ENCODE data around the gene WASF1.

The WASF1 gene

DNA sequence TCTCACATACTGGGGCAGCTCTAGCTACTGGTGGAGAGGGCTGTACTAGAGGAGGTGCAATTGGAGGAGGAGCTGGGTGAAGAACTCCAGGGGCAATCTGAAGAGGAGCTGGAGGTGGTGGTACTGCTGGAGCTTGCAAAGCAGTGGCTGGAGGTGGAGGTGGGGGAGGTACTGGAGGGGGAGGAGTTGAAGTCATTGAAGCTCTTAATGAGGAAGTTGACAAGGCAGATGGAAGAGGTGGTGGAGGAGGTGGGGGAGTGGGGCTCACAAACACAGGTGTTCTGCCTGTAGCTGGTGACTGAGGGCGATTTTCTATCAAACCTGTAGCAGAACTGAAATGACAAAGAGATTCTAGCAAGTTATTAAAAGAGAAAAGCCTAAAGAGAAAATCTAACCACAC is 77.6 kb downstream of the WASF1 start:
- DNase-seq (ENCODE audit: insufficient read length, low spot score), result peak; percentile 15
- TF ChIP-seq POU2F2 (IDR thresholded peaks at IDR 0.05; ENCODE audit: low read depth, low read length) (no peak), SPI1 (IDR thresholded peaks at IDR 0.05; ENCODE audit: low read depth, low read length) (0 out of 2 replicates have a peak, but pooled peaks have one; percentile 14)
- peak; percentile 74 for FAIRE-seq

- FAIRE-seq (no peak), DNase-seq (ENCODE audit: insufficient read length, low spot score) (no peak)
Measured at GRCh38 chr6:110098511-110099116, 80.9 kb downstream of the WASF1 start.

GRCh38 chr6:110097443-110097842 is 82.0 kb downstream of the WASF1 start:
- FAIRE-seq, result no peak
- no peak for TF ChIP-seq POLR2A (IDR thresholded peaks at IDR 0.05; ENCODE audit: low read depth, low read length)
- no peak for TF ChIP-seq POU2F2 (IDR thresholded peaks at IDR 0.05; ENCODE audit: low read depth, low read length)
- no peak for DNase-seq (ENCODE audit: insufficient read length, low spot score)

More at GRCh38 chr6:110098511-110099116, 80.9 kb downstream of the WASF1 start:
- TF ChIP-seq POLR2AphosphoS5 (IDR thresholded peaks at IDR 0.05; ENCODE audit: low read depth, low read length), result no peak
- no peak for TF ChIP-seq PAX5 (IDR thresholded peaks at IDR 0.05; ENCODE audit: insufficient read depth, low read length, severe bottlenecking)
- no peak for TF ChIP-seq TAF1 (IDR thresholded peaks at IDR 0.05; ENCODE audit: low read depth, low read length)
- no peak for TF ChIP-seq POLR2A (IDR thresholded peaks at IDR 0.05; ENCODE audit: low read depth, low read length)
- no peak for TF ChIP-seq POU2F2 (IDR thresholded peaks at IDR 0.05; ENCODE audit: low read depth, low read length)
- no peak for TF ChIP-seq SPI1 (IDR thresholded peaks at IDR 0.05; ENCODE audit: low read depth, low read length)

DNA sequence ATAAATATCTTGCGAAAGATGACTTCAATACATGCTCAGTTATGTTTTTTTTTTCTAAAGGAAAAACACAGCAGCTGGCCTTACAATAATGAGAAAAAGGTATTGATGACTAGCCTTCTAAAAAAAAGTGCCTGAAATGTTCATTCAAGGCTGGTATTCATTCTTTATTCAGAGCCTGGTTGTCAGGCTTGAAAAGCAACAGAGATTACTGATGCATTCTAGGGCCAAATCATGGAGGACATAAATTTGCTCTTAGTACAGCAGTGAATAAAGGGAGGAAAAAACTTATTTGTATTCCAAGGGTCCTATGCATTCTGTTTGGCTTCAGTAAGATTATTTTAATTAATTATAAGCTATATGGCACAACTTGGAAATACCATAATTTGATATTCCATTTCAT is 83.5 kb downstream of the WASF1 start:
- FAIRE-seq, result no peak
- TF ChIP-seq SPI1 (IDR thresholded peaks at IDR 0.05; ENCODE audit: low read depth, low read length), result no peak
- TF ChIP-seq PAX5 (IDR thresholded peaks at IDR 0.05; ENCODE audit: insufficient read depth, low read length, severe bottlenecking), result no peak
- no peak for TF ChIP-seq TAF1 (IDR thresholded peaks at IDR 0.05; ENCODE audit: low read depth, low read length)
- no peak for TF ChIP-seq POLR2AphosphoS5 (IDR thresholded peaks at IDR 0.05; ENCODE audit: low read depth, low read length)
- no peak for TF ChIP-seq POU2F2 (IDR thresholded peaks at IDR 0.05; ENCODE audit: low read depth, low read length)
- TF ChIP-seq POLR2A (IDR thresholded peaks at IDR 0.05; ENCODE audit: low read depth, low read length), result no peak

GRCh38 chr6:110095101-110095500 is 84.4 kb downstream of the WASF1 start:
- FAIRE-seq, result no peak
- DNase-seq (ENCODE audit: insufficient read length, low spot score), result no peak
- no peak for TF ChIP-seq POLR2AphosphoS5 (IDR thresholded peaks at IDR 0.05; ENCODE audit: low read depth, low read length)
- no peak for TF ChIP-seq POLR2A (IDR thresholded peaks at IDR 0.05; ENCODE audit: low read depth, low read length)
- no peak for TF ChIP-seq TAF1 (IDR thresholded peaks at IDR 0.05; ENCODE audit: low read depth, low read length)
- no peak for TF ChIP-seq SPI1 (IDR thresholded peaks at IDR 0.05; ENCODE audit: low read depth, low read length)
- no peak for TF ChIP-seq POU2F2 (IDR thresholded peaks at IDR 0.05; ENCODE audit: low read depth, low read length)
- TF ChIP-seq PAX5 (IDR thresholded peaks at IDR 0.05; ENCODE audit: insufficient read depth, low read length, severe bottlenecking), result no peak

More for the DNA sequence above, 83.5 kb downstream of the WASF1 start:
- DNase-seq (ENCODE audit: insufficient read length, low spot score), result no peak

DNA sequence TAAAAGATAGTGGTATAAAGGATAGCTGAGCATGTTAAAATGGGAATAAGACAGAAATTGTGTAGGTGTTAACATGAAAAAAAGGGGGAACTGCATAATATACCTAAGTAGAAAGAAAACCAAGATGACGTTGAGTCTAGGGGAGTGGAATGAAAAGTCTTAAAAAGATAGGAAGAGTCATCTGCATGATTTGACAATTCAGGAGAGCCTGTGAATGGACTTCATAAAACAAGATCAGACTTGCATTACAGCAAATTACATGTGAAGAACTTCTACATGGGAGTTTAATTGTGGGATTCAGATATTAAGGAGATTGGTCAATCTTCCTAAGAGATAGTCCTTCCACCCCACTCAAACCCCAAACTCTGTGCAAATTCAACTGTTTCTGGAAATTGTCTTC is 85.5 kb downstream of the WASF1 start:
- no peak for DNase-seq (ENCODE audit: insufficient read length, low spot score)
- FAIRE-seq, result no peak
- TF ChIP-seq PAX5 (IDR thresholded peaks at IDR 0.05; ENCODE audit: insufficient read depth, low read length, severe bottlenecking) (no peak), TAF1 (IDR thresholded peaks at IDR 0.05; ENCODE audit: low read depth, low read length) (no peak), POU2F2 (IDR thresholded peaks at IDR 0.05; ENCODE audit: low read depth, low read length) (no peak), POLR2A (IDR thresholded peaks at IDR 0.05; ENCODE audit: low read depth, low read length) (no peak), POLR2AphosphoS5 (IDR thresholded peaks at IDR 0.05; ENCODE audit: low read depth, low read length) (no peak), SPI1 (IDR thresholded peaks at IDR 0.05; ENCODE audit: low read depth, low read length) (no peak)

GRCh38 chr6:110090876-110091275 is 88.6 kb downstream of the WASF1 start:
- FAIRE-seq, result no peak
- DNase-seq (ENCODE audit: insufficient read length, low spot score), result no peak
- TF ChIP-seq POU2F2 (IDR thresholded peaks at IDR 0.05; ENCODE audit: low read depth, low read length) (no peak), POLR2A (IDR thresholded peaks at IDR 0.05; ENCODE audit: low read depth, low read length) (no peak), PAX5 (IDR thresholded peaks at IDR 0.05; ENCODE audit: insufficient read depth, low read length, severe bottlenecking) (no peak), TAF1 (IDR thresholded peaks at IDR 0.05; ENCODE audit: low read depth, low read length) (no peak), POLR2AphosphoS5 (IDR thresholded peaks at IDR 0.05; ENCODE audit: low read depth, low read length) (no peak), SPI1 (IDR thresholded peaks at IDR 0.05; ENCODE audit: low read depth, low read length) (no peak)

- no peak for TF ChIP-seq POLR2A (IDR thresholded peaks at IDR 0.05; ENCODE audit: low read depth, low read length)
- TF ChIP-seq TAF1 (IDR thresholded peaks at IDR 0.05; ENCODE audit: low read depth, low read length), result no peak
- TF ChIP-seq POLR2AphosphoS5 (IDR thresholded peaks at IDR 0.05; ENCODE audit: low read depth, low read length), result no peak
- no peak for TF ChIP-seq POU2F2 (IDR thresholded peaks at IDR 0.05; ENCODE audit: low read depth, low read length)
- no peak for TF ChIP-seq PAX5 (IDR thresholded peaks at IDR 0.05; ENCODE audit: insufficient read depth, low read length, severe bottlenecking)
- no peak for TF ChIP-seq SPI1 (IDR thresholded peaks at IDR 0.05; ENCODE audit: low read depth, low read length)
- no peak for FAIRE-seq
Measured at GRCh38 chr6:110089323-110089722, 90.1 kb downstream of the WASF1 start.

GRCh38 chr6:110085285-110085684 is 94.2 kb downstream of the WASF1 start:
- TF ChIP-seq POU2F2 (IDR thresholded peaks at IDR 0.05; ENCODE audit: low read depth, low read length) (no peak), TAF1 (IDR thresholded peaks at IDR 0.05; ENCODE audit: low read depth, low read length) (no peak), PAX5 (IDR thresholded peaks at IDR 0.05; ENCODE audit: insufficient read depth, low read length, severe bottlenecking) (no peak), POLR2A (IDR thresholded peaks at IDR 0.05; ENCODE audit: low read depth, low read length) (no peak), POLR2AphosphoS5 (IDR thresholded peaks at IDR 0.05; ENCODE audit: low read depth, low read length) (no peak)
- DNase-seq (ENCODE audit: insufficient read length, low spot score) (no peak), FAIRE-seq (peak; percentile 56)

More at GRCh38 chr6:110089323-110089722, 90.1 kb downstream of the WASF1 start:
- no peak for DNase-seq (ENCODE audit: insufficient read length, low spot score)

- DNase-seq (ENCODE audit: insufficient read length, low spot score) (no peak), FAIRE-seq (no peak)
- no peak for TF ChIP-seq SPI1 (IDR thresholded peaks at IDR 0.05; ENCODE audit: low read depth, low read length)
- TF ChIP-seq POU2F2 (IDR thresholded peaks at IDR 0.05; ENCODE audit: low read depth, low read length), result no peak
- TF ChIP-seq TAF1 (IDR thresholded peaks at IDR 0.05; ENCODE audit: low read depth, low read length), result no peak
- no peak for TF ChIP-seq PAX5 (IDR thresholded peaks at IDR 0.05; ENCODE audit: insufficient read depth, low read length, severe bottlenecking)
- TF ChIP-seq POLR2A (IDR thresholded peaks at IDR 0.05; ENCODE audit: low read depth, low read length), result no peak
- TF ChIP-seq POLR2AphosphoS5 (IDR thresholded peaks at IDR 0.05; ENCODE audit: low read depth, low read length), result no peak
Measured at GRCh38 chr6:110083875-110084585, 95.4 kb downstream of the WASF1 start.
